Endometrial microvascular endothelial cells (primary cell): ENCODE measurements around the gene XIRP2. TPM values are rescaled to one million over a fixed set of nuclear protein-coding genes. Genes with fewer than 3 reads are reported as not detected.
"Not testable (repeated sequence)": the region's sequence is repeated elsewhere in the genome, so short reads cannot be mapped to it uniquely, and the experiment has no call there.

Experiments
- in situ Hi-C: cut with HindIII; loops from 2 replicates; pipeline ENCODE4 v1.10.0; 2017; ENCODE audit warnings: low sequenced_read_pairs, low pct_unique_long_range_greater_than_20kb; ENCODE audit errors: inconsistent ontology term
- total RNA-seq: library from RNA; depleted of rRNA; stranded (reverse); fragments of >200 nt; gene quantifications from one replicate; pipeline ENCODE4 v1.2.3, GENCODE V29; 2015; ENCODE audit errors: inconsistent ontology term

XIRP2 gene
- total RNA-seq, 1 donor from 2014 or later, result not detected

DNA sequence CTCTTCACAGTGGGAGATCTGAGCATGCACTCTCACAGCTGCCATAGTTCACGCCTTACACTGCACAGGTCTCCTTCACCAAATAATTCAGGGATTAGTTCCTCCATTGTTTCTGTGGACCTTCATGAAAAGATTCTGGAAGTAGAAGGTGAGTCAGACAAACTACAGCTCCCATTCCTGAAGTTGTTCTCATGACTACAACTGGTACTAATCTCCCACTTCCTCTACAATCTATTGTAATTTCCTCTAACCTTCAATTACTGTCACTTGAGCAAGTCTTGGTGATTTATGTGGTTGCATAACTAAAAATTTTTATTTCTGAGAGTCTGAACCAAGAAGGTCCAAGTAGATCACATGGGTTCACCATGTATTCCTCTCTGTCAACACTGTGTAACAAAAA, 128.7 kb downstream of the XIRP2 start:
- in situ Hi-C loops, result no loop called here

GRCh38 chr2:167018590-167018989, 130.3 kb downstream of the XIRP2 start:
- in situ Hi-C loops, result no loop called here

DNA sequence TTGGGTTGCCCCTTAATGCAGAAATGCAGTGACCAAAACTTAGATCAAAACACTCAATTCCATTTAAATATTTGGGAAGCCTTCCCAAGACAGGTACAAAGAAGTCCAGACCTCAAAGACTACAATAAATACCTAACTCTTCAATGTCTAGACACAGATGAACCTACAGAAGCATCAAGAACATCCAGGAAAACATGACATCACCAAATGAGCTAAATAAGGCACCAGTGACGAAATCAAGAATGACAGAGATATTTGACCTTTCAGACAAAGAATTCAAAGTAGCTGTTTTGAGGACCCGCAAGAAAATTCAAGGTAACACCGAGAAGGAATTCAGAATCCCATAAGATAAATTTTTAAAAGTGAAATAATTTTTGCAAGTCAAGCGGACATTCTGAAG, 140.2 kb downstream of the XIRP2 start:
- in situ Hi-C loops, result no loop called here

GRCh38 chr2:167034976-167035375, 146.7 kb downstream of the XIRP2 start:
- in situ Hi-C loops, result not testable (repeated sequence)

DNA sequence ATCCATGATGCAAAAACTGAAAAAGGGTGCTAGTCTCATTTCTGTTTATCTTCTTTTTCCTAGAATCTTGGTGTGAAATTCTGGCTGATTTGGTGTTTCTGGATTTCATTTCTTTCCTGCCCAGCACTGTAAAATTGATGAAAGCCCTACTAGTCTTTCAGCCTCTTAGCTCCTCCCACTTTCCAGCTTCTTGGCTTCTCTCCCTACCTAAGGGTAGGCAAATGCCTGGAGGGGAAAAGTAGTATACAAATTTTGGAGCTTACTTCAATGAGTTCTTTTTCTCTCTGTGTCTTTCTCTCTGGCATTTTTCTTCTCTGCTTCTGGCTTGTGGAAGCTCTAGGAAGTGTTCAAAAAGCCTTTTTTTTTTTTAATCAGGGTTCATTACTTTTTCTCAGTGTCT, 160.5 kb downstream of the XIRP2 start:
- in situ Hi-C loops, result no loop called here

DNA sequence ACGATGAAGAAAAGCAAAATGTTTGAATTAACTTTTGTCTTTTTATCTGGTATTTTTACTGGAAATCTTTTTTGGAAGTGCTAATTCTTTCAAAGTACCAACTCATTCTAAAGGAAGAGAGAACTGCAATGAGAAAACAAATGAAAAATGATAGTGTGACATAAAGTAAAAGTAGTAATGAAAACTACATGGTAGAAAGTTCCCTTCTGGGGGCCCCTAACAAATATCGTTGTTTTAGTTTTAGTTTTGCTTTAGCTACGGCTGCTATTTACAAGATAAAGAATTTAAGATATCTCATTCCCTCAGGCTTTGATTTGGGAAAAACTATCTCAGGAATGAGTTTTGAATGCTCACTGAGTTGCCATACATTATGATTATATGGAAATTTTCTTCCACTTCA, 161.4 kb downstream of the XIRP2 start:
- in situ Hi-C loops, result no loop called here

DNA sequence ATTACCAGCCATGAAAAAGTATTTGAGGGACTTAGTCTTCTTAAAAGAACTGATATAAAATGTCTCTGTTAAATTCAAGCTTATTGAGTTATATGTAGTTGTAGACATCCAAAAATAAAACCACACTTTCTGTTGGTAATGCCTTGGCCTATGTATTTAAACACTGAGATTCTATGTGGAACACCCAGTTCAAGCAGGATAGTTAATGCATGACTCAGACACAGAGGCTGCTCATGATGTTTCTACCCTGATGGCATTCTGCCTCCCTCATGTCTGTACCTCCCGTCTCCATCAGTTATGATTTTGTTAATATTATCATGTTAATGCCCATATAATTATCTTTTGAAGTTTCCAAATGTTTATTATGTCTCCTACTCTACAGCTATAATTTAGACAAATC, 164.5 kb downstream of the XIRP2 start:
- in situ Hi-C loops, result no loop called here

- in situ Hi-C loops, result no loop called here
These were observed 166.6 kb downstream of the XIRP2 start for GRCh38 chr2:167054881-167055280.

DNA sequence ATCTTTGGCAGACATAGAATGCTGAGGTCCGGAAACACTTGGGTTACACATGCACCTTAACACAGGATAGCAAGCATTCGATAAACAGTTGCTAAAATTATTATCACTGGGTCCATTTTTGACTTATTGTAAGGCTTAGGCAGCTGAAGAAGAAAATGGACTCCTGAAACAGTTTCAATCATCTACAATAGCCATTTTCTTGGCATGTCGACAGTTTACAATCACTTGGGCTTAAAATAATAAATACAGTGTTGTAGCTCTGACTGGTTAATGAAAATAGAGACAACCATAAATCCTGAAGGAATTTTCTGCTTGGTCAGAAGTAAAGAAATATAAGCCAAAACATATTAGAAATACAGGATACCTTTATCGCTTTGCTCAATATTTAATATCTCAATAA, 169.2 kb downstream of the XIRP2 start:
- in situ Hi-C loops, result no loop called here

- in situ Hi-C loops, result no loop called here
These were observed 170.9 kb downstream of the XIRP2 start for GRCh38 chr2:167059173-167059572.

- in situ Hi-C loops, result no loop called here
These were observed 181.6 kb downstream of the XIRP2 start for GRCh38 chr2:167069855-167070254.

DNA sequence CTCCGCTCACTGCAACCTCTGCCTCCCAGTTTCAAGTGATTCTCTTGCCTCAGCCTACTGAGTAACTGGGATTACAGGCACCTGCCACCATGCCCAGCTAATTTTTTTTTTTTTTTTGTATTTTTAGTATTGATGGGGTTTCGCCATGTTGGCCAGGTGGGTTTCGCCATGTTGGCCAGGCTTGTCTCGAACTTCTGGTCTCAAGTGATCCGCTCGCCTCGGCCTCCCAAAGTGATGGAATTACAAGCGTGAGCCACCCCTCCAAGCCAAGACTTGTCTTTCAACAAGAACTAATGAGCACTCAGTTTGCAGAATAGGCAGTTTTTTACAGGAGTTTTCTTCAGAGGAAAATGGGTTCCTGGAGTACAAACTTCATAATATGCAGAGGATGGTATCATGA, 187.4 kb downstream of the XIRP2 start:
- in situ Hi-C loops, result not testable (repeated sequence)

DNA sequence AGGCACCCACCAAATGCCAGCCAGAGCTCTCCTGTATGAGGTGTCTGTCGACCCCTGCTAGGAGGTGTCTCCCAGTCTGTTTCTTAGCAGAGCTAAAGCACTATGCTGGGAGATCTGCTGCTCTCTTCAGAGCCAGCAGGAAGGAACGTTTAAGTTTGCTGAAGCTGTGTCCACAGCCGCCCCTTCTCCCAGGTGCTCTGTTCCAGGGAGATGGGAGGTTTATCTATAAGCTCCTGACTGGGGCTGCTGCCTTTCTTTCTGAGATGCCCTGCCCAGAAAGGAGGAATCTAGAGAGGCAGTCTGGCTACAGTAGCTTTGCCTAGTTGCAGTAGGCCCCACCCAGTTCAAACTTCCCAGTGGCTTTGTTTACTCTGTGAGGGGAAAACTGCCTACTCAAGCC, 210.7 kb downstream of the XIRP2 start:
- in situ Hi-C loops, result not testable (repeated sequence)

DNA sequence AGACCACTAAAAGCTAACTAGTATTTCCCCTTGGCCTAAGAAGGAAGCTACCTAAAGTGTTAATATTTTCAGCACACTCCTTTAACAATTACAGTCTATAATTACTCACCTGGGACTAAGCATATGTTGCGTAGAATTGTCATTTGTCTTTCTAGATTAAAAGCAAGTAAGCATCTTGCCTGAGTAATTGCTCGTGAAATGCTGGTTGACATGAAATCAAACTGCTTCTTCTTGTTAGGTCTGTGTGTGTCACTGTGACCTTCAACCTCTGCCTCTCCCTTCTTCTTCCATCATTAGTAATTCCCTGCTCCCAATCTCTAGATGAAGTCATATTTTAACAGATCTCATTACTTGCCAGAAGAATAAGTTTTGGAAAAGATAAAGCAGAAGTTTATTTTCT, 212.2 kb downstream of the XIRP2 start:
- in situ Hi-C loops, result no loop called here

DNA sequence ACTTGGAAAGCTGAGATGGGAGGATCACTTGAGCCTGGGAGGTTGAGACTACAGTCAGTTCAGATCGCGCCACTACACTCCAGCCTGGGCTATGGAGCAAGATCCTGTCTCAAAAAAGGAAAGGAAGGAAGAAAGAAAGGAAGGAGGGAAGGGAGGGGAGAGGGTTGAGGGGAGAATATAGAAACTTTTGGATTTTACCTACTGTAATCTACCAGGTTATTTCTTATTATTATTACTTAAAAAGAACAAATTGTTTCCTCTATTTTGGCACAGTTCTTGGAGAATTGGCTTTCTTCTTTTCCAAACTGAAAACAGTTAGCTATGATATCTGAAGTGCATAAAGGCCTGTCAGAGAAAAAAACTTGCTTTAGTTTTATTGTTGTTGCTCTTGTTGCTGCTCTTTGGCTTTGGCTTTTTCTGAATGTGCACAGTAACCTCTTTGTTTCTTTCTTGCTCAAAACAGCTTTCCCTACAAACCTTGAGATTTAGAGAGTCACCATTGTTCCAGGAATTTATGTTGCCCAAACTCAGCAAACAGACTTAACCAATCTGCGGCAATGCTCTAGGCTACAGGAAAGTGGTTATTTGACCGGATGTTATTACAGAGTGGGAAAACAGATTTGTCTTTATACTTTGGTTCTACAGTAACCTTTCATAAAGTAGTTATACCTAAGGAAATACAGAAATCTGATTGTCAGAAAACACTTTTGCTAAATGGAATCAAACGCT, 214.9 kb downstream of the XIRP2 start:
- in situ Hi-C loops, result no loop called here

GRCh38 chr2:167103757-167104133, 215.5 kb downstream of the XIRP2 start:
- in situ Hi-C loops, result no loop called here

GRCh38 chr2:167104691-167105090, 216.4 kb downstream of the XIRP2 start:
- in situ Hi-C loops, result no loop called here

- in situ Hi-C loops, result not testable (repeated sequence)
These were observed 221.4 kb downstream of the XIRP2 start for GRCh38 chr2:167109682-167110081.

DNA sequence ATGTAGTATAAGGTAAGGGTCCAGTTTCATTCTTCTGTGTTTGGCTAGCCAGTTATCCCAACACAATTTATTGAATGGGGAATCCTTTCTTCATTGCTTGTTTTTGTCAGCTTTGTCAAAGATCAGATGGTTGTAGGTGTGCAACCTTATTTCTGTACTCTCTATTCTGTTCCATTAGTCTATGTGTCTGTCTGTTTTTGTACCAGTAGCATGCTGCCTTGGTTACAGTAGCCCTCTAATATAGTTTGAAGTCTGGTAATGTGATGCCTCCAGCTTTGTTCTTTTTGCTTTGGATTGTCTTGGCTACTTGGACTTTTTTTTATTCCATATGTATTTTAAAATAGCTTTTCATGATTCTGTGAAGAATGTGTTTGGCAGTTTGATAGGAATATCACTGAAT, 222.1 kb downstream of the XIRP2 start:
- in situ Hi-C loops, result no loop called here

- in situ Hi-C loops, result no loop called here
These were observed 225.7 kb downstream of the XIRP2 start for GRCh38 chr2:167114018-167114417.

DNA sequence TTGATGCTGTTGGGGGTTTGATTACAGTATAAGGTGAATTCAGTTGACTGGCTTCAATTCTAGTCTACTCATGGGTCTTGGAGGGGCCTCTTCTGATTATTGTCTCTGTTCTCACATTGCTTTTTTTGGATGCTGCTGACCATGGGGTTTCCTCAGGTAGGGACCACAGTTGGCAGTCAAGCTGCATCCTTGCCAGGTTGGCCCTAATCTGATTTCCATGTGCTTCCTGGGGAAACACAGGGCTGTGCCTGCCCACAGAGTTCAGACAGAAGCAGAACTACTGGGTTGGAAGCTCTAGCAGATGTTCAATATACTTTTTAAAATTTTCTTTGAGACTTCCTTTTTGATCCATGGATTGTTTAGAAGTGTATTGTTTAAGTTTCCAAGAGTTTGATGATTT, 227.3 kb downstream of the XIRP2 start:
- in situ Hi-C loops, result no loop called here
